Right atrium auricular region (tissue), 2 donors: Measurements from ENCODE around the gene C12orf57. TPM values are rescaled to one million over a fixed set of nuclear protein-coding genes. Genes with fewer than 3 reads are reported as not detected.

Experiments
- DNase-seq: peaks from one replicate; pipeline ENCODE4 v3.0.0-alpha.2; 2019; ENCODE audit warnings: low spot score
- H3K27ac ChIP-seq, 2 donors: fragments of 200-600 bp; sonication (generic); 1 replicate in 1 of 2; 2 replicates in 1 of 2; pipeline ENCODE4 v1.5.1; 2016 to 2019
- H3K27me3 ChIP-seq, 2 donors: fragments of 200-600 bp; sonication (generic); one replicate each; pipeline versions ENCODE4 v1.5.1 to v1.6.0; 2017 to 2019
- H3K36me3 ChIP-seq: fragments of 200-600 bp; sonication (generic); one replicate; pipeline ENCODE4 v1.5.1; 2016
- H3K4me1 ChIP-seq, 2 donors: fragments of 200-600 bp; sonication (generic); one replicate each; pipeline versions ENCODE4 v1.5.1 to v1.6.0; 2017 to 2019
- H3K4me3 ChIP-seq, 2 donors: fragments of 200-600 bp; sonication (generic); 1 replicate in 1 of 2; 2 replicates in 1 of 2; pipeline ENCODE4 v1.5.1; 2017 to 2019; ENCODE audit warnings: mild to moderate bottlenecking in 1 of 2, moderate library complexity in 1 of 2
- H3K9me3 ChIP-seq, 2 donors: fragments of 200-600 bp; sonication (generic); one replicate each; pipeline ENCODE4 v1.5.1; 2019
- microRNA counts, 2 donors: library from miRNA; unstranded; fragments of <30 nt; microRNA quantifications; one replicate each; lab custom pipeline; 2016 to 2017
- microRNA-seq, 2 donors: library from miRNA; unstranded; fragments of <30 nt; microRNA quantifications; one replicate each; pipeline ENCODE4, GENCODE V29; 2016 to 2017; ENCODE audit warnings: borderline number of aligned reads in 2 of 2, borderline replicate concordance in 1 of 2
- total RNA-seq, 2 donors: library from RNA; depleted of rRNA; stranded (reverse); fragments of >200 nt; gene quantifications; one replicate each; pipeline ENCODE4 v1.1.0, GENCODE V29; 2016
- TF ChIP-seq, protein P1 (sequence below), 2 donors: fragments of 200-600 bp; sonication (generic); IDR thresholded peaks; one replicate each; pipeline ENCODE4 v1.5.1; 2019; ENCODE audit warnings: antibody characterized with exemption in 2 of 2

Gene C12orf57
- total RNA-seq, 2 donors from 2014 or later = 398 to 533 TPM

DNA sequence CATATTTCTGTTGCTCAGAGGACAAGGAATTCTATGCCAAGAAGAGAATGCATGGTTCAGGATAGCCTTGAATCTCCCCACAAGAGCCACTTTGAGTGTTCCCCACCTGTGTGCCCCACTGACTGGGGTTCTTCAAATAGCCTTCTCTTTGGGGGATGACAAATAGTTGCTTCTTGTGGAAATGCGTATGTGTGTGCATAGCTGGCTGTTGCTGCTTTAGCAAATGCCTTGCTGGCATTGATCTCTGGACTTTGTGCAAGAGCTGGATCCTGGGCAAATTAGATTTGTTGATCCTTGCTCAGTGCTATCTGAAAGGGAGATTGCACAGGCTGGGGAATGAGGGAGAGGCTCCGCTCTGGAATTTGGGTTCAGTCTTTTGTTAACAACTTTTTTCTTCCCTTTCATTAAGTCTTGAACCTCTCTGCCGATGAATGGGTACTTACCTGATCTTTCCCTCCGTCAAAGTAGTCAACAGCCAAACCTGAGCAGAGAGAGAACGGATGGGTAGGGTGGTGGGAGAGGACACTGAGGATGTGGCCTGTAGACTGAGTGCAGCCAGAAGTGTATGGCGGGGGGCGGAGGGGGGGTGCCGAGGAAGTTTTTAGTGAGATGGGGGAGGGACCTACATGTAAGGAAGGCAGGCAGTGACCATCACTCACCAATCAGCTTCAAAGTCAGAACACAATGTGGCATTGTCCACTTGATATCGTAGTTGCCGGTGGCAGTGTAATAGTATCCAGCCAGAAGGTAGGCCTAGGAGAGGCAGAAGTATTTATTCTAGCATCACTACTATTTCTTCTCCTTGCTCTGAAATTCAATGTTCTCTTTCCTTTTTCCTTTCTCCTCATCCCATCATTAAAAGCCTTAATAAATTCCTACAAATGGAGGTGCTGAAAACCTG is 37.6 kb downstream of the C12orf57 start:
- DNase-seq = no peak
- Histone ChIP-seq H3K27me3 (no peaks in the 10 kb centered on the region), H3K36me3 (peaks cover 69% of the 10 kb centered on the region), H3K4me1 (peaks cover 0 to 8% of the 10 kb centered on the region in 2 donors), H3K4me3 (no peak overlapping the region), H3K27ac (no peak overlapping the region), H3K9me3 (no peaks in the 10 kb centered on the region)
- TF ChIP-seq, protein P1, sequence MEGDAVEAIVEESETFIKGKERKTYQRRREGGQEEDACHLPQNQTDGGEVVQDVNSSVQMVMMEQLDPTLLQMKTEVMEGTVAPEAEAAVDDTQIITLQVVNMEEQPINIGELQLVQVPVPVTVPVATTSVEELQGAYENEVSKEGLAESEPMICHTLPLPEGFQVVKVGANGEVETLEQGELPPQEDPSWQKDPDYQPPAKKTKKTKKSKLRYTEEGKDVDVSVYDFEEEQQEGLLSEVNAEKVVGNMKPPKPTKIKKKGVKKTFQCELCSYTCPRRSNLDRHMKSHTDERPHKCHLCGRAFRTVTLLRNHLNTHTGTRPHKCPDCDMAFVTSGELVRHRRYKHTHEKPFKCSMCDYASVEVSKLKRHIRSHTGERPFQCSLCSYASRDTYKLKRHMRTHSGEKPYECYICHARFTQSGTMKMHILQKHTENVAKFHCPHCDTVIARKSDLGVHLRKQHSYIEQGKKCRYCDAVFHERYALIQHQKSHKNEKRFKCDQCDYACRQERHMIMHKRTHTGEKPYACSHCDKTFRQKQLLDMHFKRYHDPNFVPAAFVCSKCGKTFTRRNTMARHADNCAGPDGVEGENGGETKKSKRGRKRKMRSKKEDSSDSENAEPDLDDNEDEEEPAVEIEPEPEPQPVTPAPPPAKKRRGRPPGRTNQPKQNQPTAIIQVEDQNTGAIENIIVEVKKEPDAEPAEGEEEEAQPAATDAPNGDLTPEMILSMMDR (IDR thresholded peaks at IDR 0.05) = no peak

DNA sequence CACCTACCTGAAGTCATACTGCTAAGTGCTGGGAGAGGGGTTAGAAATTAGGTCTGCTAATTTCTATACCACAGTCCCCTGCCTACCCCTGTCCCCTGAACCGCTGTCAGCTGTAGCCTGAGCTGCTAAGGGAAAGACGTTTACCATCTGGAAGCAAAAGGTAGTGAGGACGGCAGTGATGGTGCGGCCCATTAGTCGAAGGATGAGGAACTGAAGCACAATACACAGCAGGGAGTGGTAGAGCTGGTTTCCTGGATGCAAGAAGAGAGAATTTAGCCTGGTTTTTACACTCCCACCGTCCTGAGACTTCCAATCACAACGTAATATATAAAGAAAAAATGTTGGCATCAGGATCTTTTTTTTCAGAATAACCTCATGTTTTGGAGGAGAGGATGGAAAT is 38.7 kb downstream of the C12orf57 start:
- DNase-seq = no peak
- peaks cover 0 to 8% of the 10 kb centered on the region in 2 donors for H3K4me1 ChIP-seq
- H3K27ac ChIP-seq = no peak overlapping the region
- peaks cover 62% of the 10 kb centered on the region for H3K36me3 ChIP-seq
- H3K9me3 ChIP-seq = no peaks in the 10 kb centered on the region
- H3K27me3 ChIP-seq = no peaks in the 10 kb centered on the region
- TF ChIP-seq, protein P1 (IDR thresholded peaks at IDR 0.05) = no peak
- no peak overlapping the region for H3K4me3 ChIP-seq

- DNase-seq = no peak
- H3K4me1 ChIP-seq = no peaks in the 10 kb centered on the region
- TF ChIP-seq, protein P1 (IDR thresholded peaks at IDR 0.05) = no peak
- no peaks in the 10 kb centered on the region for H3K27me3 ChIP-seq
- no peak overlapping the region for H3K4me3 ChIP-seq
- no peaks in the 10 kb centered on the region for H3K9me3 ChIP-seq
- peaks cover 22% of the 10 kb centered on the region for H3K36me3 ChIP-seq
- H3K27ac ChIP-seq = no peak overlapping the region
These were observed 44.2 kb downstream of the C12orf57 start for GRCh38 chr12:6987956-6988553.

MicroRNAs within 50 kb of the gene (microRNA counts, 767-probe panel; counts per million panel counts)
- microRNA hsa-miR-141-3p (lab: Ali Mortazavi, UCI) (0 to 1,767 counts per million in 2 donors), microRNA hsa-miR-200c-3p (lab: Ali Mortazavi, UCI) (0 to 1,434 counts per million in 2 donors)

Small RNAs within 50 kb of the gene (microRNA-seq; reads per million reads assigned to microRNA genes)
- gene MIR141 (2.1 to 5.0 reads per million in 2 donors), gene MIR200C (92.1 to 197 reads per million in 2 donors)

Other genes with a start within 250 kb of the C12orf57 start
- gene PIANP, start 243.2 kb upstream of the C12orf57 start, total RNA-seq = not detected
- 10 to 100 TPM; 72.7 to 73.6 TPM for gene COPS7A, start 220.0 kb upstream of the C12orf57 start, total RNA-seq
- 100 to 1,000 TPM; 121 to 138 TPM for gene MLF2, start 190.9 kb upstream of the C12orf57 start, total RNA-seq
- gene PTMS, start 177.7 kb upstream of the C12orf57 start, total RNA-seq = 100 to 1,000 TPM in 1 of 2 donors, 10 to 100 TPM in 1; 67.8 to 119 TPM
- under 1 TPM in 1 of 2 donors, not detected in 1; 0.47 TPM for gene LAG3, start 171.5 kb upstream of the C12orf57 start, total RNA-seq
- 1 to 10 TPM; 3.2 to 7.3 TPM for gene CD4, start 154.5 kb upstream of the C12orf57 start, total RNA-seq
- gene GPR162, start 122.2 kb upstream of the C12orf57 start, total RNA-seq = 1 to 10 TPM in 1 of 2 donors, under 1 TPM in 1; 0.44 to 7.0 TPM
- 10 to 100 TPM in 1 of 2 donors, 1 to 10 TPM in 1; 7.0 to 11.0 TPM for gene P3H3, start 115.6 kb upstream of the C12orf57 start, total RNA-seq
- gene GNB3, start 103.1 kb upstream of the C12orf57 start, total RNA-seq = 1 to 10 TPM in 1 of 2 donors, under 1 TPM in 1; 0.83 to 1.5 TPM
- 1 to 10 TPM in 1 of 2 donors, under 1 TPM in 1; 0.39 to 1.7 TPM for gene CDCA3, start 92.7 kb upstream of the C12orf57 start, total RNA-seq
- 10 to 100 TPM; 35.3 to 45.1 TPM for gene USP5, start 91.9 kb upstream of the C12orf57 start, total RNA-seq
- gene TPI1, start 76.5 kb upstream of the C12orf57 start, total RNA-seq = 100 to 1,000 TPM; 755 to 842 TPM
- gene SPSB2, start 70.7 kb upstream of the C12orf57 start, total RNA-seq = 1 to 10 TPM; 4.1 to 6.4 TPM
- 10 to 100 TPM in 1 of 2 donors, 1 to 10 TPM in 1; 8.4 to 15.6 TPM for gene LRRC23, start 39.2 kb upstream of the C12orf57 start, total RNA-seq
- gene ENO2, start 29.4 kb upstream of the C12orf57 start, total RNA-seq = 10 to 100 TPM in 1 of 2 donors, 1 to 10 TPM in 1; 9.7 to 36.9 TPM
- gene ATN1, start 16.1 kb upstream of the C12orf57 start, total RNA-seq = 10 to 100 TPM; 37.1 to 68.9 TPM
- not detected for gene RNU7-1, start 206 bp upstream of the C12orf57 start, total RNA-seq
- 1 to 10 TPM; 3.7 to 7.5 TPM for gene PTPN6, start 7.3 kb downstream of the C12orf57 start, total RNA-seq
- gene PHB2, start 26.6 kb downstream of the C12orf57 start, total RNA-seq = 100 to 1,000 TPM; 160 to 183 TPM
- gene EMG1, start 26.9 kb downstream of the C12orf57 start, total RNA-seq = 10 to 100 TPM; 16.5 to 28.4 TPM
- gene LPCAT3, start 74.5 kb downstream of the C12orf57 start, total RNA-seq = 10 to 100 TPM; 20.0 to 33.3 TPM
- 100 to 1,000 TPM; 114 to 232 TPM for gene C1S, start 116.7 kb downstream of the C12orf57 start, total RNA-seq
- gene C1R, start 148.4 kb downstream of the C12orf57 start, total RNA-seq = 100 to 1,000 TPM; 191 to 467 TPM
- 10 to 100 TPM; 18.7 to 34.7 TPM for gene C1RL, start 165.2 kb downstream of the C12orf57 start, total RNA-seq
- gene RBP5, start 184.9 kb downstream of the C12orf57 start, total RNA-seq = not detected
- 1 to 10 TPM; 6.1 to 8.3 TPM for gene CLSTN3, start 186.3 kb downstream of the C12orf57 start, total RNA-seq
- gene PEX5, start 245.7 kb downstream of the C12orf57 start, total RNA-seq = 10 to 100 TPM; 11.6 to 25.0 TPM